Mucosa of stomach (tissue), 1 donor: ENCODE measurements around the gene CPLX3.
A peak's percentile ranks its signal among the peaks of the same experiment; 100 is the strongest.

ENCODE experiments used
- H3K27me3 ChIP-seq: one replicate; pipeline ENCODE4 v1.7.0; 2013; ENCODE audit warnings: mild to moderate bottlenecking, low read length; ENCODE audit not compliant: control insufficient read depth, insufficient read depth
- H3K36me3 ChIP-seq: one replicate; pipeline ENCODE4 v1.7.0; 2013; ENCODE audit warnings: low read length; ENCODE audit not compliant: control insufficient read depth, insufficient read depth
- H3K4me1 ChIP-seq: one replicate; pipeline ENCODE4 v1.7.0; 2013; ENCODE audit warnings: mild to moderate bottlenecking, low read length; ENCODE audit not compliant: control insufficient read depth, insufficient read depth
- H3K4me3 ChIP-seq: one replicate; pipeline ENCODE4 v1.7.0; 2013; ENCODE audit warnings: low read length
- H3K9ac ChIP-seq: one replicate; pipeline ENCODE4 v1.7.0; 2013; ENCODE audit warnings: mild to moderate bottlenecking, low read length, moderate library complexity
- H3K9me3 ChIP-seq: one replicate; pipeline ENCODE4 v1.7.0; 2013; ENCODE audit warnings: mild to moderate bottlenecking, low read length, moderate library complexity; ENCODE audit not compliant: control insufficient read depth
- donor health status: Pancreatic carcinoma.

Gene CPLX3

GRCh38 chr15:74866090-74866489 is 39.7 kb downstream of the CPLX3 start:
- Histone ChIP-seq H3K4me1 (peaks cover 68% of the 10 kb centered on the region), H3K9me3 (no peaks in the 10 kb centered on the region), H3K27me3 (no peaks in the 10 kb centered on the region), H3K4me3 (no peak overlapping the region), H3K9ac (no peak overlapping the region), H3K36me3 (no peaks in the 10 kb centered on the region)

GRCh38 chr15:74867466-74868038 is 41.1 kb downstream of the CPLX3 start:
- no peaks in the 10 kb centered on the region for H3K27me3 ChIP-seq
- peak overlapping the region; percentile 46 for H3K9ac ChIP-seq
- H3K4me1 ChIP-seq: peaks cover 71% of the 10 kb centered on the region
- no peaks in the 10 kb centered on the region for H3K36me3 ChIP-seq
- no peak overlapping the region for H3K4me3 ChIP-seq
- H3K9me3 ChIP-seq: no peaks in the 10 kb centered on the region

GRCh38 chr15:74868059-74868458 is 41.6 kb downstream of the CPLX3 start:
- Histone ChIP-seq H3K4me1 (peaks cover 71% of the 10 kb centered on the region), H3K36me3 (no peaks in the 10 kb centered on the region), H3K27me3 (no peaks in the 10 kb centered on the region), H3K4me3 (no peak overlapping the region), H3K9me3 (no peaks in the 10 kb centered on the region), H3K9ac (peak overlapping the region; percentile 22)

DNA sequence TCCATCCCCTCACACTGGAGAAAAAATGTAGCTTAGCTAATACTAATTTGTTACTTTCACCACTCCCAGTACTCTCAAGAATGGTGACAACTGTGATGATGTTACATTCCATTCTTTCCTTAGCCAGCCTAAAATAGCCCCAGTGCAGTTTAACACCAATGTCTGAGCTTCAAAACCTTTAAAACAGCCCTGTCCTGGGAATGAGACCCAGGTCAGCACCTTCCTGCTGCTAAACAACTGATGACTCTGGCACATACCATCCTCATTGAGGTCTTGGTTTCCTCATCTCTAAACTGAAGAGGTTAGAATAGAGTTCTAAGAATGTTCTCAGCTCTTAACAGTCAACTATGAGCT is 42.9 kb downstream of the CPLX3 start:
- no peak overlapping the region for H3K4me3 ChIP-seq

GRCh38 chr15:74869726-74870407 is 43.4 kb downstream of the CPLX3 start:
- no peak overlapping the region for H3K4me3 ChIP-seq
- H3K9ac ChIP-seq: peak overlapping the region; percentile 54
- H3K36me3 ChIP-seq: no peaks in the 10 kb centered on the region
- H3K9me3 ChIP-seq: no peaks in the 10 kb centered on the region
- H3K4me1 ChIP-seq: peaks cover 67% of the 10 kb centered on the region
- no peaks in the 10 kb centered on the region for H3K27me3 ChIP-seq

More for the DNA sequence above, 42.9 kb downstream of the CPLX3 start:
- no peaks in the 10 kb centered on the region for H3K27me3 ChIP-seq
- no peaks in the 10 kb centered on the region for H3K36me3 ChIP-seq
- H3K9ac ChIP-seq: peak overlapping the region; percentile 54
- no peaks in the 10 kb centered on the region for H3K9me3 ChIP-seq
- peaks cover 72% of the 10 kb centered on the region for H3K4me1 ChIP-seq

DNA sequence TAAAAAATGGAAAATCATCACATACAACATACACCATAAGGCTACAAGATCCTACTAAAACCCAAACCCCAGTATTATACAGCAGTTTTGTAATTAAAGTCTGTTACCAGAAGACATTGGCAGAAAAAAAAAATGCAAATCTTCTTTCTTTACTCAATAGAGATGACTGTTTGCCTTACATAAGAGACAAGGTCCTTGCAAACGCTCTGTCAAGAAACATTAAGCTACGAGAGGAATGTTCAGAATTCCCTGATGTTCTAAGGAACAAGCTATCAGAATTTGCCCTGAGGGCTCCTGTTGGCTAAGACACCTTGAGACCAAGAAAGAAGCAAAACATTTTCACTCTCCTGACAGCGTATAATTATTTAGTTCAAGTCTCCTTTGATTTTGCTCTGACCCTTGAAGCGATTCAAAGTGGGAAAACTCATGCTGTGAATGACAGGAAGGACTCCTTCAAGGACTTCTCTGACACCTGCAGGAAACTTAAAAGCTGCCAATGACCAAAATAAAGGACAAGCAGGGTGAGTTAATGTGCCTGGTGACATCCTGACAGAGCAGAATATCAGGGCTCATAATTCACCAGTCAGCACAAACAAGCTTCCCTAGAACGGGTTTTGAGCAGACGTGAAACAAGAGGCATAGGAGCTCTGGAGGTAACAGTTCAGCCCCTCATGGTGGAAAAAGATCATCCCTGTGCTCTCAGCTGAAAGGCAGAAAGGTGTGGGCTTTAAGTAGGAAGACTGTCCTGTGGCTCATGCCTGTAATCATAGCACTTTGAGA is 44.2 kb downstream of the CPLX3 start:
- Histone ChIP-seq H3K9ac (peak overlapping the region; percentile 51), H3K4me3 (no peak overlapping the region), H3K4me1 (peaks cover 61% of the 10 kb centered on the region), H3K36me3 (no peaks in the 10 kb centered on the region), H3K9me3 (no peaks in the 10 kb centered on the region), H3K27me3 (no peaks in the 10 kb centered on the region)

GRCh38 chr15:74872702-74873035 is 46.2 kb downstream of the CPLX3 start:
- peaks cover 42% of the 10 kb centered on the region for H3K4me1 ChIP-seq

GRCh38 chr15:74873036-74873755 is 46.8 kb downstream of the CPLX3 start, which contains the start of gene SCAMP2:
Gene SCAMP2 (minus strand): TSS chr15:74873365. CDS start chr15:74873255, 110 bp downstream.
- Histone ChIP-seq H3K9ac (peak within 1 kb of the TSS; percentile 86), H3K27me3 (no peaks in the 10 kb centered on the region), H3K4me1 (peaks cover 37% of the 10 kb centered on the region), H3K4me3 (peak within 1 kb of the TSS; percentile 97), H3K36me3 (no peaks in the 10 kb centered on the region), H3K9me3 (no peaks in the 10 kb centered on the region)

More at GRCh38 chr15:74872702-74873035, 46.2 kb downstream of the CPLX3 start:
- no peaks in the 10 kb centered on the region for H3K9me3 ChIP-seq
- peak overlapping the region; percentile 86 for H3K9ac ChIP-seq
- no peaks in the 10 kb centered on the region for H3K27me3 ChIP-seq
- H3K36me3 ChIP-seq: no peaks in the 10 kb centered on the region
- peak overlapping the region; percentile 80 for H3K4me3 ChIP-seq

DNA sequence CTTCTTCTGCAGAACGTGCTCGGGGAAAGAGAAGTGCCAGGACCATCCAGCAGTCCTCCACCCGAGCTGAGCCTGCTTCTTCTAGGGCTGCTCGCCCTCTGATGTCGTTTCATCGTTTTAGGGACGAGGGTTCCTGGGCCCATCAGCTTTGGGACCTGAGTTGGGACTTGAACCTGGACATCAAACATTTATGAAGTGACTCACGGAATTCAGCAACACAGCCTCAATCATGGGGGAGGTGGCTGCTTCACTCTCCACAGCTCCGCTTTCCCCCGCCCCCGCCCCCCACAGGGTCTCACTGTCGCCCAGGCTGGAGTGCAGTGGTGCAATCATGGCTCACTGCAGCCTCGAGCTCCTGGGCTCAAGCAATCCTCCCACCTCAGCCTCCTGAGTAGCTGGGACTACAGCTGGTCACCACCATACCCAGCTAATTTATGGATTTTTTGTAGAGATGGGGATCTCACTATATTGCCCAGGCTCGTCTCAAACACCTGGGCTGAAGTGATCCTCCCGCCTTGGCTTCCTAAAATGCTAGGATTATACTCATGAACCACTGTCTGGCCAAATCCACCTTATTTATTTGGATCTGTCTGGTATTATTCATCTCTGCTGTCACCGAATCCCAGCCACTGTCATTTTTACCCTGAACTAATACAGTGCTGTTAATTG is 47.5 kb downstream of the CPLX3 start:
- H3K27me3 ChIP-seq: no peaks in the 10 kb centered on the region
- peaks cover 30% of the 10 kb centered on the region for H3K4me1 ChIP-seq
- peak overlapping the region; percentile 97 for H3K4me3 ChIP-seq
- no peaks in the 10 kb centered on the region for H3K9me3 ChIP-seq
- peak overlapping the region; percentile 76 for H3K9ac ChIP-seq
- H3K36me3 ChIP-seq: no peaks in the 10 kb centered on the region

GRCh38 chr15:74878273-74878672 is 51.8 kb downstream of the CPLX3 start:
- H3K4me3 ChIP-seq: no peak overlapping the region
- no peaks in the 10 kb centered on the region for H3K36me3 ChIP-seq
- no peaks in the 10 kb centered on the region for H3K27me3 ChIP-seq
- no peak overlapping the region for H3K9ac ChIP-seq
- H3K9me3 ChIP-seq: no peaks in the 10 kb centered on the region
- H3K4me1 ChIP-seq: peaks cover 4% of the 10 kb centered on the region
